RWPE2 (cell line): ENCODE measurements around the gene RAB3GAP1.

Source experiments
- ATAC-seq: fragments of 200-7000 bp; cut with Tn5 transposase; 3 replicates; pipeline ENCODE4 v1.9.1; 2021; ENCODE audit warnings: low read depth
- DNase-seq: peaks from one replicate; pipeline ENCODE4 v3.0.0-alpha.2; 2020; ENCODE audit warnings: low spot score
- H3K27ac ChIP-seq: fragments of 450-650 bp; 2 replicates; pipeline ENCODE4 v1.5.1; 2017; ENCODE audit warnings: mild to moderate bottlenecking; ENCODE audit not compliant: poor library complexity, severe bottlenecking
- H3K27me3 ChIP-seq: fragments of 250-450 bp; sonication (Bioruptor Pico); 2 replicates; pipeline ENCODE4 v1.5.1; 2021; ENCODE audit warnings: mild to moderate bottlenecking, moderate library complexity; ENCODE audit not compliant: insufficient read depth, poor library complexity, severe bottlenecking
- H3K36me3 ChIP-seq: fragments of 250-450 bp; sonication (Bioruptor Pico); 2 replicates; pipeline ENCODE4 v1.5.1; 2020; ENCODE audit warnings: low read depth, mild to moderate bottlenecking, moderate library complexity
- H3K4me1 ChIP-seq: fragments of 250-450 bp; sonication (Bioruptor Pico); 2 replicates; pipeline ENCODE4 v1.5.1; 2021; ENCODE audit warnings: mild to moderate bottlenecking, moderate library complexity; ENCODE audit not compliant: insufficient read depth, poor library complexity, severe bottlenecking
- H3K4me3 ChIP-seq: fragments of 250-450 bp; sonication (Bioruptor Pico); 2 replicates; pipeline ENCODE4 v1.5.1; 2021; ENCODE audit warnings: mild to moderate bottlenecking, moderate library complexity; ENCODE audit not compliant: severe bottlenecking
- H3K9me3 ChIP-seq: fragments of 250-450 bp; sonication (Bioruptor Pico); 2 replicates; pipeline ENCODE4 v1.5.1; 2021; ENCODE audit warnings: mild to moderate bottlenecking, moderate library complexity; ENCODE audit not compliant: severe bottlenecking
- CTCF ChIP-seq: fragments of 450-650 bp; IDR thresholded peaks from one replicate; pipeline ENCODE4 v1.5.1; 2017; ENCODE audit warnings: mild to moderate bottlenecking, moderate library complexity; ENCODE audit not compliant: poor library complexity, severe bottlenecking

RAB3GAP1 gene

GRCh38 chr2:135130751-135131150 lies 78.7 kb downstream of the RAB3GAP1 start:
- DNase-seq (no peak), ATAC-seq (no peak)
- H3K4me3 ChIP-seq = no peak overlapping the region
- no peaks in the 10 kb centered on the region for H3K9me3 ChIP-seq
- no peaks in the 10 kb centered on the region for H3K27me3 ChIP-seq
- peaks cover 92% of the 10 kb centered on the region for H3K36me3 ChIP-seq
- peaks cover 4% of the 10 kb centered on the region for H3K4me1 ChIP-seq
- TF ChIP-seq CTCF = no peak
- H3K27ac ChIP-seq = no peak overlapping the region

- Histone ChIP-seq H3K4me3 (no peak overlapping the region), H3K27me3 (no peaks in the 10 kb centered on the region), H3K9me3 (no peaks in the 10 kb centered on the region), H3K4me1 (no peaks in the 10 kb centered on the region), H3K36me3 (peaks cover 89% of the 10 kb centered on the region), H3K27ac (no peak overlapping the region)
- ATAC-seq (no peak), DNase-seq (no peak)
- no peak for TF ChIP-seq CTCF
Measured at GRCh38 chr2:135132314-135132713, 80.2 kb downstream of the RAB3GAP1 start.

GRCh38 chr2:135140606-135141005 lies 88.5 kb downstream of the RAB3GAP1 start:
- Histone ChIP-seq H3K9me3 (peaks cover 5% of the 10 kb centered on the region), H3K27me3 (no peaks in the 10 kb centered on the region), H3K36me3 (peaks cover 55% of the 10 kb centered on the region), H3K27ac (no peak overlapping the region), H3K4me3 (no peak overlapping the region), H3K4me1 (peaks cover 9% of the 10 kb centered on the region)
- DNase-seq (no peak), ATAC-seq (no peak)
- no peak for TF ChIP-seq CTCF

- Histone ChIP-seq H3K4me3 (no peak overlapping the region), H3K4me1 (peaks cover 9% of the 10 kb centered on the region), H3K27ac (no peak overlapping the region), H3K27me3 (no peaks in the 10 kb centered on the region), H3K36me3 (peaks cover 45% of the 10 kb centered on the region), H3K9me3 (peaks cover 5% of the 10 kb centered on the region)
- ATAC-seq = no peak
- TF ChIP-seq CTCF = no peak
- DNase-seq = no peak
Measured at GRCh38 chr2:135142323-135142722, 90.2 kb downstream of the RAB3GAP1 start.

GRCh38 chr2:135144343-135144742 lies 92.3 kb downstream of the RAB3GAP1 start:
- no peak for TF ChIP-seq CTCF
- Histone ChIP-seq H3K4me3 (no peak overlapping the region), H3K36me3 (peaks cover 40% of the 10 kb centered on the region), H3K27me3 (no peaks in the 10 kb centered on the region), H3K4me1 (peaks cover 14% of the 10 kb centered on the region), H3K27ac (no peak overlapping the region), H3K9me3 (peaks cover 5% of the 10 kb centered on the region)
- DNase-seq (no peak), ATAC-seq (peak; percentile 93)
